OCI-LY3 (cell line): ENCODE data around the gene NAA35.
"Not testable (repeated sequence)": the region's sequence is repeated elsewhere in the genome, so short reads cannot be mapped to it uniquely, and the experiment has no call there.

Experiments
- H2AFZ ChIP-seq: fragments of 200-600, 300-600 bp; shearing (Covaris generic); 2 replicates; pipeline ENCODE4 v1.6.0; 2014; ENCODE audit warnings: antibody characterized with exemption, low read depth, low read length
- H3K27ac ChIP-seq: fragments of 200-600, 300-600 bp; sonication (generic); 2 replicates; pipeline ENCODE4 v1.5.1; 2014; ENCODE audit warnings: mild to moderate bottlenecking, low read length, moderate library complexity, mixed read lengths
- H3K27me3 ChIP-seq: fragments of 200-600, 300-600 bp; sonication (generic); 2 replicates; pipeline ENCODE4 v1.6.1; 2014; ENCODE audit warnings: low read depth, low read length, mixed read lengths
- H3K36me3 ChIP-seq: fragments of 200-600, 300-600 bp; sonication (generic); replicated peaks from 2 replicates; pipeline ENCODE3; 2014; ENCODE audit warnings: low read depth, low read length, mixed read lengths
- H3K4me1 ChIP-seq: fragments of 300-600, 200-600 bp; sonication (generic); 2 replicates; pipeline ENCODE4 v1.6.1; 2014; ENCODE audit warnings: low read length, mixed read lengths
- H3K4me2 ChIP-seq: fragments of 200-600, 300-600 bp; sonication (generic); 2 replicates; pipeline ENCODE4 v1.6.1; 2014; ENCODE audit warnings: low read length, mixed read lengths
- H3K4me3 ChIP-seq: fragments of 300-600, 200-600 bp; sonication (generic); 2 replicates; pipeline ENCODE4 v1.5.1; 2014; ENCODE audit warnings: antibody characterized with exemption, mild to moderate bottlenecking, low read length, moderate library complexity
- H3K79me2 ChIP-seq: fragments of 300-600, 200-600 bp; shearing (Covaris generic); 2 replicates; pipeline ENCODE4 v1.6.1; 2014; ENCODE audit warnings: mild to moderate bottlenecking, low read length, mixed read lengths
- H3K9ac ChIP-seq: fragments of 300-600, 200-600 bp; shearing (Covaris generic); 2 replicates; pipeline ENCODE4 v1.6.0; 2014; ENCODE audit warnings: mild to moderate bottlenecking, low read length, moderate library complexity
- H3K9me3 ChIP-seq: fragments of 200-600, 300-600 bp; shearing (Covaris generic); 2 replicates; pipeline ENCODE4 v1.6.1; 2014; ENCODE audit warnings: low read length, mixed read lengths; ENCODE audit not compliant: insufficient read depth
- H4K20me1 ChIP-seq: fragments of 200-600, 300-600 bp; sonication (generic); 2 replicates; pipeline ENCODE4 v1.6.1; 2016; ENCODE audit warnings: low read length, mixed read lengths; ENCODE audit not compliant: insufficient read depth
- EZH2phosphoT487 ChIP-seq: fragments of 200-600 bp; shearing (Covaris generic); IDR thresholded peaks from 2 replicates; pipeline ENCODE4 v1.6.1; 2018; ENCODE audit warnings: antibody characterized with exemption, mixed run types, low read depth
- TF ChIP-seq, protein P1 (sequence below): fragments of 200-600, 300-600 bp; sonication (generic); IDR thresholded peaks from 2 replicates; pipeline ENCODE4 v1.5.1; 2014; ENCODE audit warnings: antibody characterized with exemption, low read length, low read depth

Gene NAA35

DNA sequence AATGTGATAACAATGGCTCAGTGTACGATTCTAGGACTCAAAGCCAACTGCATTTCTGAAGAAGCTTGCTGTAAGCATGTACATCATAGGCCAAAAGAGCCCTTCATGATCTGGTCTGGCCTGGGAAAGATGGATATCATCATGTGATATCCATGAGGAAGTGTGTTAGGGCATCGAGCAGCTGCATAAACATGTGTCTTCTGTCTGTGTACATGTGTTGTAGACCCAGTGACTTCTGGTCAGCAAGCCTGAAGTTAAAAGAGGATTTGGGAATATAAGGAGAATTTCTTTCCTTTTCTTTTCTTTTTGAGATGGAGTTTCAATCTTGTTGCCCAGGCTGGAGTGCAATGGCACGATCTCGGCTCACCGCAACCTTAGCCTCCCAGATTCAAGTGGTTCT is 15.5 kb upstream of the NAA35 start:
- Histone ChIP-seq H2AFZ (no peak overlapping the region), H3K4me1 (no peaks in the 10 kb centered on the region), H3K27me3 (peaks cover 6% of the 10 kb centered on the region; the same call in 1 of the 2 replicates), H3K9me3 (no peaks in the 10 kb centered on the region), H3K4me2 (no peak overlapping the region), H3K27ac (no peak overlapping the region), H3K4me3 (no peak overlapping the region), H3K36me3 (no peaks in the 10 kb centered on the region), H4K20me1 (no peaks in the 10 kb centered on the region), H3K79me2 (no peaks in the 10 kb centered on the region), H3K9ac (no peak overlapping the region)
- no peak for TF ChIP-seq EZH2phosphoT487
- TF ChIP-seq, protein P1, sequence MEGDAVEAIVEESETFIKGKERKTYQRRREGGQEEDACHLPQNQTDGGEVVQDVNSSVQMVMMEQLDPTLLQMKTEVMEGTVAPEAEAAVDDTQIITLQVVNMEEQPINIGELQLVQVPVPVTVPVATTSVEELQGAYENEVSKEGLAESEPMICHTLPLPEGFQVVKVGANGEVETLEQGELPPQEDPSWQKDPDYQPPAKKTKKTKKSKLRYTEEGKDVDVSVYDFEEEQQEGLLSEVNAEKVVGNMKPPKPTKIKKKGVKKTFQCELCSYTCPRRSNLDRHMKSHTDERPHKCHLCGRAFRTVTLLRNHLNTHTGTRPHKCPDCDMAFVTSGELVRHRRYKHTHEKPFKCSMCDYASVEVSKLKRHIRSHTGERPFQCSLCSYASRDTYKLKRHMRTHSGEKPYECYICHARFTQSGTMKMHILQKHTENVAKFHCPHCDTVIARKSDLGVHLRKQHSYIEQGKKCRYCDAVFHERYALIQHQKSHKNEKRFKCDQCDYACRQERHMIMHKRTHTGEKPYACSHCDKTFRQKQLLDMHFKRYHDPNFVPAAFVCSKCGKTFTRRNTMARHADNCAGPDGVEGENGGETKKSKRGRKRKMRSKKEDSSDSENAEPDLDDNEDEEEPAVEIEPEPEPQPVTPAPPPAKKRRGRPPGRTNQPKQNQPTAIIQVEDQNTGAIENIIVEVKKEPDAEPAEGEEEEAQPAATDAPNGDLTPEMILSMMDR, result no peak

DNA sequence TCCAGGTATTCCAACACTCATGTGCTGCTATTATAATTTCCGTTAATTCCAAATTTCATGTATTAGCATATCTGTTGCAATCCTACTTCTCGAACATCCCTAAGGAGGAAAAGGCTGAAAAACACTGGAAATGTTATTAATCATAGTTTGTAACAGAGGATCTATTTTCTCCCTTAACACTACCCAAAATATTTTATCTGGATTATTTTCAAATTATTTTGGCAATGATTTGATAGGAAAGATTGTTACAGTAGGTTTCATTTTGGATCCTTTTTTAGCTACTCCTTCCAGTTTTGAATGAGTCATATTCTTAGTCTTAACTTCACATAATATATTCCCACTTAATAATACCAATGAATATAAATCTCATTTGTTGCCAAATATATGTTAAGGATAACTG is 13.9 kb upstream of the NAA35 start:
- Histone ChIP-seq H3K4me1 (no peaks in the 10 kb centered on the region), H3K27me3 (peaks cover 6% of the 10 kb centered on the region; the same call in 1 of the 2 replicates)
- no peak for TF ChIP-seq EZH2phosphoT487
- TF ChIP-seq, protein P1, result no peak

DNA sequence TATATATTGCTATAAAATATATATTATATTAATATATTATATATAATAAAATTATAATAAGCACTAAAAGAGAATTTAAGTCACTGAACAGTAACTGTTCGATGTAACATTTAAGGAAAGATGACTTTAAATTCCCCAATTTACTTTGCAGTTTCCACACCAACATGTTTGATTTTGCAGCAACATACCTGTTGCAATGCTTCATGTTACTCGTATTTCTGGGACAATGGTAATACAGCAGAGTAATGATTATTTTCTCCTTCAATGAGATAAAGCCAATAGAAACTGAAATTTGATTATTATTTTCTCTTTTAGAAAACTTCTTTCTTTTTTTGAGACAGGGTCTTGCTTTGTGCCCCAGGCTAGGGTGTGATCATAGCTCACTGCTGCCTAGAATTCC is 9.5 kb upstream of the NAA35 start:
- TF ChIP-seq EZH2phosphoT487, result no peak
- TF ChIP-seq, protein P1, result no peak
- H4K20me1 ChIP-seq, result no peaks in the 10 kb centered on the region
- no peak overlapping the region for H3K4me3 ChIP-seq
- no peak overlapping the region for H3K4me2 ChIP-seq
- no peak overlapping the region for H3K9ac ChIP-seq
- H3K27ac ChIP-seq, result no peak overlapping the region
- H3K79me2 ChIP-seq, result no peaks in the 10 kb centered on the region
- no peaks in the 10 kb centered on the region for H3K36me3 ChIP-seq
- H2AFZ ChIP-seq, result no peak overlapping the region
- H3K4me1 ChIP-seq, result no peaks in the 10 kb centered on the region
- H3K9me3 ChIP-seq, result no peaks in the 10 kb centered on the region
- peaks cover 6% of the 10 kb centered on the region; the same call in 1 of the 2 replicates for H3K27me3 ChIP-seq

More for the DNA sequence above, 13.9 kb upstream of the NAA35 start:
- Histone ChIP-seq H3K9ac (no peak overlapping the region), H4K20me1 (no peaks in the 10 kb centered on the region), H3K4me3 (no peak overlapping the region), H3K79me2 (no peaks in the 10 kb centered on the region), H2AFZ (no peak overlapping the region), H3K27ac (no peak overlapping the region), H3K4me2 (no peak overlapping the region), H3K36me3 (no peaks in the 10 kb centered on the region), H3K9me3 (no peaks in the 10 kb centered on the region)

DNA sequence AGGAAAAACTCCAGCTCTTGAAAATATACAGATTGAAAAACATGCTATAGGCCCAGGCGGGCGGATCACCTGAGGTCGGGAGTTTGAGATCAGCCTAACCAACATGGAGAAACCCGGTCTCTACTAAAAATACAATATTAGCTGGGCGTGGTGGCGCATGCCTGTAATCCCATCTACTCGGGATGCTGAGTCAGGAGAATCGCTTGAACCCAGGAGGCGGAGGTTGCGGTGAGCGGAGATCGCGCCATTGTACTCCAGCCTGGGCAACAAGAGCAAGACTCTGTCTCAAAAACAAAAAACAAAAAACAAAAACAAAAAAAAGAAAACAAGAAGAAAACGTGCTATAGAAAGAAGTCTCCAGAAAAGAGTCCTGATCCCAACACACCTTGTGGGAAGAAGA is 5.0 kb upstream of the NAA35 start:
- H3K27me3 ChIP-seq, H3K4me3 ChIP-seq, H3K9me3 ChIP-seq, H2AFZ ChIP-seq, H3K9ac ChIP-seq, H3K79me2 ChIP-seq, H3K4me2 ChIP-seq, H4K20me1 ChIP-seq, H3K4me1 ChIP-seq, H3K27ac ChIP-seq, H3K36me3 ChIP-seq: not testable (repeated sequence)
